IMR-90 (cell line): ENCODE data around the gene USP10. TPM values are rescaled to one million over a fixed set of nuclear protein-coding genes. Genes with fewer than 3 reads are reported as not detected.

Experiments used
- ATAC-seq: fragments of 200-7000 bp; cut with Tn5 transposase; 2 replicates; pipeline ENCODE4 v1.9.1; 2020; ENCODE audit warnings: low read depth, mild to moderate bottlenecking, moderate library complexity
- BruUV-seq: library from RNA; stranded (reverse); fragments of 400-500 nt; replicated peaks from 2 replicates; lab custom pipeline; 2021; lab: Mats Ljungman, UMichigan
- CTCF ChIA-PET: fragments of 300-600 bp; formaldehyde crosslinking; extraction: SDS; loops from one replicate; lab custom pipeline; 2021; ENCODE audit warnings: antibody characterized with exemption; lab: Yijun Ruan, JAX
- POLR2A ChIA-PET: fragments of 300-600 bp; sonication (Branson Sonifier 250); formaldehyde crosslinking; loops from one replicate; lab custom pipeline; 2022; ENCODE audit warnings: antibody characterized with exemption; ENCODE audit not compliant: unreplicated experiment; lab: Charles Lee
- DNase-seq: peaks from one replicate; pipeline ENCODE4 v3.0.0; 2013
- H2AFZ ChIP-seq: replicated peaks from 2 replicates; pipeline ENCODE3; 2013; ENCODE audit warnings: low read length, mild to moderate bottlenecking; ENCODE audit not compliant: poor library complexity
- H2AK5ac ChIP-seq: 2 replicates; pipeline ENCODE4 v1.6.1; 2013; ENCODE audit warnings: low read depth, low read length, inconsistent platforms
- H2AK9ac ChIP-seq: replicated peaks from 2 replicates; pipeline ENCODE3; 2013; ENCODE audit warnings: mild to moderate bottlenecking, low read depth, low read length, moderate library complexity; ENCODE audit not compliant: poor library complexity
- H2BK120ac ChIP-seq: 2 replicates; pipeline ENCODE4 v1.6.1; 2013; ENCODE audit warnings: low read depth, low read length, inconsistent platforms
- H2BK15ac ChIP-seq: 3 replicates; pipeline ENCODE4 v1.6.1; 2013; ENCODE audit warnings: low read depth, low read length, inconsistent platforms
- H2BK20ac ChIP-seq: 2 replicates; pipeline ENCODE4 v1.6.1; 2013; ENCODE audit warnings: low read depth, mild to moderate bottlenecking, inconsistent platforms, low read length, moderate library complexity
- H2BK5ac ChIP-seq: 2 replicates; pipeline ENCODE4 v1.6.1; 2013; ENCODE audit warnings: mild to moderate bottlenecking, low read depth, low read length, inconsistent platforms; ENCODE audit not compliant: poor library complexity, severe bottlenecking
- H3K14ac ChIP-seq: replicated peaks from 2 replicates; pipeline ENCODE4 v1.6.1; 2013; ENCODE audit warnings: low read depth, low read length, inconsistent platforms
- H3K18ac ChIP-seq: 2 replicates; pipeline ENCODE4 v1.6.1; 2013; ENCODE audit warnings: low read depth, low read length, control low read depth
- H3K23ac ChIP-seq: 2 replicates; pipeline ENCODE4 v1.6.1; 2013; ENCODE audit warnings: low read depth, low read length, inconsistent platforms
- H3K27ac ChIP-seq: 2 replicates; pipeline ENCODE4 v1.5.1; 2013; ENCODE audit warnings: mild to moderate bottlenecking, control low read depth, low read length; ENCODE audit not compliant: insufficient read depth
- H3K27me3 ChIP-seq: 2 replicates; pipeline ENCODE4 v1.6.1; 2013; ENCODE audit warnings: low read length; ENCODE audit not compliant: control insufficient read depth, insufficient read depth
- H3K36me3 ChIP-seq: 2 replicates; pipeline ENCODE4 v1.6.1; 2013; ENCODE audit warnings: low read length, mixed read lengths; ENCODE audit not compliant: control insufficient read depth, insufficient read depth
- H3K4ac ChIP-seq: 2 replicates; pipeline ENCODE4 v1.6.1; 2013; ENCODE audit warnings: low read depth, low read length, inconsistent platforms
- H3K4me1 ChIP-seq: 2 replicates; pipeline ENCODE4 v1.6.1; 2013; ENCODE audit warnings: low read length, mixed read lengths; ENCODE audit not compliant: control insufficient read depth, insufficient read depth
- H3K4me2 ChIP-seq: 2 replicates; pipeline ENCODE4 v1.6.1; 2013; ENCODE audit warnings: low read depth, mild to moderate bottlenecking, control low read depth, low read length, moderate library complexity
- H3K4me3 ChIP-seq: 2 replicates; pipeline ENCODE4 v1.5.1; 2013; ENCODE audit warnings: low read depth, mild to moderate bottlenecking, control low read depth, low read length, moderate library complexity; ENCODE audit not compliant: insufficient read depth
- H3K56ac ChIP-seq: 2 replicates; pipeline ENCODE4 v1.6.1; 2013; ENCODE audit warnings: low read length, inconsistent platforms; ENCODE audit not compliant: insufficient read depth; ENCODE audit errors: extremely low read depth
- H3K79me1 ChIP-seq, 2 experiments: 2 replicates each; pipeline ENCODE4 v1.6.1; 2013; ENCODE audit warnings: low read length in 2 of 2, inconsistent platforms in 1 of 2, low read depth in 1 of 2
- H3K9ac ChIP-seq: 2 replicates; pipeline ENCODE4 v1.6.1; 2013; ENCODE audit warnings: low read depth, low read length, control low read depth
- H3K9me1 ChIP-seq: 2 replicates; pipeline ENCODE4 v1.6.1; 2013; ENCODE audit warnings: low read length, inconsistent platforms; ENCODE audit not compliant: insufficient read depth
- H3K9me3 ChIP-seq: 2 replicates; pipeline ENCODE4 v1.6.1; 2013; ENCODE audit warnings: low read length; ENCODE audit not compliant: control insufficient read depth, insufficient read depth
- H4K20me1 ChIP-seq: 2 replicates; pipeline ENCODE4 v1.6.1; 2013; ENCODE audit warnings: low read length, inconsistent platforms; ENCODE audit not compliant: insufficient read depth
- H4K5ac ChIP-seq: 2 replicates; pipeline ENCODE4 v1.6.1; 2013; ENCODE audit warnings: mild to moderate bottlenecking, low read depth, low read length, control low read depth
- H4K8ac ChIP-seq, 2 experiments: 2 replicates each; pipeline ENCODE4 v1.6.1; 2013; ENCODE audit warnings: low read depth in 2 of 2, low read length in 2 of 2, control low read depth in 1 of 2, inconsistent platforms in 1 of 2
- H4K91ac ChIP-seq: 2 replicates; pipeline ENCODE4 v1.6.1; 2013; ENCODE audit warnings: low read depth, low read length, inconsistent platforms; ENCODE audit not compliant: insufficient read depth
- NFE2L2 ChIP-seq: fragments of 150-350 bp; IDR thresholded peaks from 2 replicates; pipeline ENCODE4 v1.6.1; 2016; ENCODE audit warnings: low read depth, mild to moderate bottlenecking, low read length
- POLR2A ChIP-seq: IDR thresholded peaks from 2 replicates; pipeline ENCODE4 v1.6.1; 2012; ENCODE audit warnings: mild to moderate bottlenecking, low read depth, low read length
- WGBS, 2 experiments: methylation state at CpG; one replicate each; pipeline versions ENCODE4 v1.1.5 to v1.1.7; 2013; ENCODE audit warnings: missing lambda C conversion rate in 2 of 2; ENCODE audit not compliant: insufficient read length in 1 of 2; ENCODE audit errors: extremely low coverage in 2 of 2; 5-methylcytosine and 5-hydroxymethylcytosine counted together
- dilution Hi-C: fragments of 300-500 bp; cut with HindIII; formaldehyde crosslinking; loops from one replicate; pipeline ENCODE4 v1.14.3; 2018; ENCODE audit warnings: low sequenced_read_pairs; ENCODE audit not compliant: unreplicated experiment
- in situ Hi-C: fragments of 300-500 bp; cut with MboI; formaldehyde crosslinking; loops from 3 replicates; pipeline ENCODE4 v1.14.3; 2019; ENCODE audit warnings: low sequenced_read_pairs, inconsistent platforms, mixed read lengths
- intact Hi-C: fragments of 100-400 bp; cut with micrococcal nuclease; formaldehyde crosslinking; loops from 2 replicates; pipeline ENCODE4 v1.10.0; 2022
- polyA plus RNA-seq, 3 experiments: library from polyadenylated mRNA; depleted of rRNA; stranded (reverse); fragments of >200 nt; gene quantifications; 2 replicates each; pipeline ENCODE4 v1.2.3, GENCODE V29; 2012; ENCODE audit warnings: low replicate concordance in 1 of 3
- total RNA-seq: library from RNA; depleted of rRNA; stranded (reverse); fragments of >200 nt; gene quantifications from 2 replicates; pipeline ENCODE4 v1.2.3, GENCODE V29; 2012

USP10 gene
- total and polyA plus RNA-seq, 2 of the 4 experiments (the other 2 are of a cell fraction), result 54.3 to 79.0 TPM

DNA sequence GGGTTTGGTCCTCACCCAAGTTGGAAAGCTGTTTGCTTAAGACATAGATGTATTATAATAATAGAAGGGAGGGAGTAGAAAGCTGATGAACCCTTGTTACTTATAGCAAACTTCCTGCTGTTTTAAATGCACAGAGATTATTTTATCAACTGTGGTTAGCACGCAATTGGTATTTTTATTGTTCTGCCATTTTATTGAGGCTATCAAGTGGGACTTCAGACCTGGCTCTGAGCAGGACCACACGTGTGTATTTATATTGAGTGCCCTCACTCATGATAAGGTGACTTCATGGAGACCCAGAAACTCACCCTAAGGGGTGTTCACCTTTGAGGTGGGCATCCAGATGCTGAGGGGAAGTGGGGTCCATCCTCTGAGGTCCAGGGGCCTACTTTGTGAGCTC lies 34.4 kb upstream of the USP10 start:
- no peak overlapping the region for H2BK15ac ChIP-seq
- in situ Hi-C loops, result no loop called here
- H2AFZ ChIP-seq, result no peak overlapping the region
- no peak overlapping the region for H3K18ac ChIP-seq
- no peak overlapping the region for H4K91ac ChIP-seq
- ChIA-PET CTCF (no interaction called here), POLR2A (no interaction called here)
- no peak overlapping the region for H4K5ac ChIP-seq
- H3K27ac ChIP-seq, result no peak overlapping the region
- peaks cover 50% of the 10 kb centered on the region for H3K36me3 ChIP-seq
- H3K4me3 ChIP-seq, result no peak overlapping the region
- H3K9ac ChIP-seq, result no peak overlapping the region
- no peak overlapping the region for H3K23ac ChIP-seq
- ATAC-seq (no peak), DNase-seq (no peak)
- no peak overlapping the region for H4K8ac ChIP-seq
- H2BK5ac ChIP-seq, result no peak overlapping the region
- H3K9me3 ChIP-seq, result no peaks in the 10 kb centered on the region
- no peak overlapping the region for H2AK9ac ChIP-seq
- H3K27me3 ChIP-seq, result no peaks in the 10 kb centered on the region
- no peak overlapping the region for H2AK5ac ChIP-seq
- no peak for TF ChIP-seq NFE2L2
- TF ChIP-seq POLR2A, result no peak
- dilution Hi-C loops, result no loop called here
- peaks cover 4% of the 10 kb centered on the region for H3K4me1 ChIP-seq
- intact Hi-C loops, result no loop called here
- no peak overlapping the region for H2BK120ac ChIP-seq
- H3K14ac ChIP-seq, result no peak overlapping the region
- no peak overlapping the region for H3K4ac ChIP-seq
- H2BK20ac ChIP-seq, result no peak overlapping the region
- BruUV-seq, result no TSS peak
- peaks cover 20% of the 10 kb centered on the region for H4K20me1 ChIP-seq
- H3K56ac ChIP-seq, result no peak overlapping the region
- no peak overlapping the region for H3K4me2 ChIP-seq
- H3K79me1 ChIP-seq, result peaks cover 15 to 39% of the 10 kb centered on the region in 2 experiments
- WGBS, 2 experiments, result no CpG with 5 or more reads among the region's 2 CpGs
- peaks cover 13% of the 10 kb centered on the region for H3K9me1 ChIP-seq
